ACC112 (cell line): ENCODE results near the gene RNF44.

Experiments used
- H2AFZ ChIP-seq: fragments of 200-600 bp; sonication (generic); one replicate; pipeline ENCODE4 v1.6.0; 2017; ENCODE audit warnings: antibody characterized with exemption, low read length; ENCODE audit not compliant: unreplicated experiment
- H3K27ac ChIP-seq: fragments of 200-600 bp; sonication (generic); 2 replicates; pipeline ENCODE4 v1.5.1; 2014; ENCODE audit warnings: low read depth, mild to moderate bottlenecking, antibody characterized with exemption, low read length, moderate library complexity
- H3K27me3 ChIP-seq: fragments of 200-600 bp; sonication (generic); 2 replicates; pipeline ENCODE4 v1.6.1; 2014; ENCODE audit warnings: mild to moderate bottlenecking, antibody characterized with exemption, low read length, moderate library complexity, mixed read lengths; ENCODE audit not compliant: insufficient read depth
- H3K36me3 ChIP-seq: fragments of 200-600 bp; sonication (generic); 2 replicates; pipeline ENCODE4 v1.6.1; 2016; ENCODE audit warnings: mild to moderate bottlenecking, antibody characterized with exemption, low read length, moderate library complexity, mixed read lengths; ENCODE audit not compliant: insufficient read depth
- H3K4me1 ChIP-seq: fragments of 200-600 bp; sonication (generic); one replicate; pipeline ENCODE4 v1.6.1; 2016; ENCODE audit warnings: low read length, mixed read lengths; ENCODE audit not compliant: insufficient read depth, unreplicated experiment, control insufficient read depth
- H3K4me3 ChIP-seq: fragments of 200-600 bp; sonication (generic); 2 replicates; pipeline ENCODE4 v1.5.1; 2014; ENCODE audit warnings: mild to moderate bottlenecking, low read depth, low read length
- H3K79me2 ChIP-seq: fragments of 200-600 bp; sonication (generic); one replicate; pipeline ENCODE4 v1.6.0; 2016; ENCODE audit warnings: low read length; ENCODE audit not compliant: control insufficient read depth, unreplicated experiment, insufficient read depth

Gene RNF44

GRCh38 chr5:176570044-176570443 is 32.8 kb upstream of the RNF44 start:
- no peaks in the 10 kb centered on the region for H3K79me2 ChIP-seq
- no peak overlapping the region for H3K4me3 ChIP-seq
- peaks cover 10% of the 10 kb centered on the region; the same call in 1 of the 2 replicates for H3K27me3 ChIP-seq
- H2AFZ ChIP-seq, result peak overlapping the region; percentile 45
- H3K4me1 ChIP-seq, result no peaks in the 10 kb centered on the region
- H3K36me3 ChIP-seq, result no peaks in the 10 kb centered on the region
- H3K27ac ChIP-seq, result no peak overlapping the region

- H3K27ac ChIP-seq, result no peak overlapping the region
- H3K4me3 ChIP-seq, result no peak overlapping the region
- H2AFZ ChIP-seq, result no peak overlapping the region
- no peaks in the 10 kb centered on the region for H3K36me3 ChIP-seq
- H3K4me1 ChIP-seq, result no peaks in the 10 kb centered on the region
- H3K79me2 ChIP-seq, result no peaks in the 10 kb centered on the region
- H3K27me3 ChIP-seq, result peaks cover 10% of the 10 kb centered on the region; the same call in 1 of the 2 replicates
Measured at GRCh38 chr5:176568657-176569056, 31.5 kb upstream of the RNF44 start.

GRCh38 chr5:176565760-176566288 is 28.6 kb upstream of the RNF44 start:
- Histone ChIP-seq H3K79me2 (no peaks in the 10 kb centered on the region), H3K36me3 (no peaks in the 10 kb centered on the region), H3K27ac (no peak overlapping the region), H3K4me3 (no peak overlapping the region), H3K27me3 (0 out of 2 replicates have a peak, but pooled peaks cover 3% of the 10 kb centered on the region), H3K4me1 (no peaks in the 10 kb centered on the region), H2AFZ (no peak overlapping the region)

GRCh38 chr5:176564002-176564401 is 26.8 kb upstream of the RNF44 start:
- 0 out of 2 replicates have a peak, but pooled peaks cover 3% of the 10 kb centered on the region for H3K27me3 ChIP-seq
- H3K27ac ChIP-seq, result no peak overlapping the region
- H2AFZ ChIP-seq, result no peak overlapping the region
- H3K4me1 ChIP-seq, result no peaks in the 10 kb centered on the region
- no peaks in the 10 kb centered on the region for H3K36me3 ChIP-seq
- no peak overlapping the region for H3K4me3 ChIP-seq
- H3K79me2 ChIP-seq, result no peaks in the 10 kb centered on the region

GRCh38 chr5:176562189-176562588 is 25.0 kb upstream of the RNF44 start:
- H2AFZ ChIP-seq, result no peak overlapping the region

GRCh38 chr5:176561259-176561658 is 24.1 kb upstream of the RNF44 start:
- Histone ChIP-seq H3K36me3 (no peaks in the 10 kb centered on the region), H3K4me3 (no peak overlapping the region), H2AFZ (no peak overlapping the region), H3K27ac (no peak overlapping the region), H3K27me3 (no peaks in the 10 kb centered on the region), H3K79me2 (no peaks in the 10 kb centered on the region), H3K4me1 (no peaks in the 10 kb centered on the region)

More at GRCh38 chr5:176562189-176562588, 25.0 kb upstream of the RNF44 start:
- Histone ChIP-seq H3K4me1 (no peaks in the 10 kb centered on the region), H3K27ac (no peak overlapping the region), H3K79me2 (no peaks in the 10 kb centered on the region), H3K4me3 (no peak overlapping the region), H3K36me3 (no peaks in the 10 kb centered on the region), H3K27me3 (0 out of 2 replicates have a peak, but pooled peaks cover 3% of the 10 kb centered on the region)

GRCh38 chr5:176560364-176560763 is 23.2 kb upstream of the RNF44 start:
- H3K27ac ChIP-seq, result no peak overlapping the region

GRCh38 chr5:176559683-176560082 is 22.5 kb upstream of the RNF44 start:
- H3K4me3 ChIP-seq, result no peak overlapping the region
- H3K79me2 ChIP-seq, result no peaks in the 10 kb centered on the region
- no peak overlapping the region for H3K27ac ChIP-seq
- peaks cover 9% of the 10 kb centered on the region for H3K4me1 ChIP-seq
- no peaks in the 10 kb centered on the region for H3K27me3 ChIP-seq
- no peak overlapping the region for H2AFZ ChIP-seq
- H3K36me3 ChIP-seq, result no peaks in the 10 kb centered on the region

More at GRCh38 chr5:176560364-176560763, 23.2 kb upstream of the RNF44 start:
- Histone ChIP-seq H3K36me3 (no peaks in the 10 kb centered on the region), H3K4me1 (peaks cover 4% of the 10 kb centered on the region), H3K79me2 (no peaks in the 10 kb centered on the region), H2AFZ (no peak overlapping the region), H3K27me3 (no peaks in the 10 kb centered on the region), H3K4me3 (no peak overlapping the region)

- Histone ChIP-seq H3K27me3 (no peaks in the 10 kb centered on the region), H3K4me1 (peaks cover 15% of the 10 kb centered on the region), H3K79me2 (no peaks in the 10 kb centered on the region), H2AFZ (no peak overlapping the region), H3K27ac (no peak overlapping the region), H3K36me3 (no peaks in the 10 kb centered on the region), H3K4me3 (no peak overlapping the region)
Measured at GRCh38 chr5:176557846-176558245, 20.6 kb upstream of the RNF44 start.

GRCh38 chr5:176553260-176554085 is 16.3 kb upstream of the RNF44 start:
- Histone ChIP-seq H3K36me3 (no peaks in the 10 kb centered on the region), H3K4me3 (no peak overlapping the region), H3K27ac (no peak overlapping the region), H2AFZ (no peak overlapping the region), H3K4me1 (peaks cover 15% of the 10 kb centered on the region), H3K79me2 (no peaks in the 10 kb centered on the region), H3K27me3 (no peaks in the 10 kb centered on the region)
